SK-N-MC (cell line): ENCODE data around the gene AMMECR1L.
"Not testable (repeated sequence)": the region's sequence is repeated elsewhere in the genome, so short reads cannot be mapped to it uniquely, and the experiment has no call there.

ENCODE experiments used
- EZH2 ChIP-seq: fragments of 200-600 bp; sonication (generic); IDR thresholded peaks from one replicate; pipeline ENCODE4 v1.6.1; 2017; ENCODE audit warnings: antibody characterized with exemption
- POLR2AphosphoS5 ChIP-seq: IDR thresholded peaks from 2 replicates; pipeline ENCODE4 v1.6.1; 2012; ENCODE audit warnings: mild to moderate bottlenecking, low read depth, low read length, borderline replicate concordance

DNA sequence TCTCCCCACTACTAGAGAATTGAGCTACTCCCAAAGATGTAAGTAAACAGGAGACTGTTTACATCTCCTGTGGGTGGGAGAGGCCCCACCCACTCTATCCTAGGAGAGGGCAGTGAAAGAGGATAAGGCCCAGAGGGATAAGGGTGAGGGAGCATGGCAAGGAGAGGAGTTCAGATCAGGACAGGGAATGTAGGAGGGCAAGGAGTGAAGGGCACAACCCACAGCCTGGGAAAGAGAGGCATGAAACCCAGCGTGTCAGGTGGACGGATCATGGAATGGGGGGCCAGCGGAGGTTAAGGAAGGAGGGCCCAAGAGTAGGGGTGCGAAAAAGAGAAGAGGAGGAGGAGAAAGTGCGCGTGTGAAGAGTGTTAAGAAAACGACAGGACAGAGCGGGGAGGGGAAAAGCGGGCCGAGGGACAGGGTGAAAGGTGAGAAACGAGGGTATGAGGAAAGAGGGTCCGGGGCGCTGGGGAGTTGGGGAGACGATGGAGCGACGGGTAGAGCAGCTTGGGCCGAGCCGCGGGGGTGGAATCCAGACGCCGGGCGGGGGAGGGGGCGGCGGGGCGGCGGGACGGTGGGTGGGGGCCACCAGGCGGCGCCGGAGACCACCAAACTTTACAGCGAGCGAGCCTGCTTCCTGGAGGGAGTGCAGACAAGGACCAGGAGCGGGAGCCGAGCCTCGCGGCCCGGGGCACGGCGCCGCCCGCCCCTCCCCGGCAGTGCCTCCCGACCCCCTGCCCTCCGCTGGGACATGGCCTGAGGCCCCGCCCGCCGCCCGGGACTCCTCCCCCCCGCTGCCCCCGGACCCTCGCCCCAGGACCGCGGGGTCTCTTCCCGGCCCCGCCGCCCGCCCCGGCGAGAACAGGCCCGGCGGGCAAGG lies 655 bp downstream of the AMMECR1L start:
- TF ChIP-seq EZH2, POLR2AphosphoS5: not testable (repeated sequence)
